Measurements from ENCODE around the gene SMURF1.

DNA sequence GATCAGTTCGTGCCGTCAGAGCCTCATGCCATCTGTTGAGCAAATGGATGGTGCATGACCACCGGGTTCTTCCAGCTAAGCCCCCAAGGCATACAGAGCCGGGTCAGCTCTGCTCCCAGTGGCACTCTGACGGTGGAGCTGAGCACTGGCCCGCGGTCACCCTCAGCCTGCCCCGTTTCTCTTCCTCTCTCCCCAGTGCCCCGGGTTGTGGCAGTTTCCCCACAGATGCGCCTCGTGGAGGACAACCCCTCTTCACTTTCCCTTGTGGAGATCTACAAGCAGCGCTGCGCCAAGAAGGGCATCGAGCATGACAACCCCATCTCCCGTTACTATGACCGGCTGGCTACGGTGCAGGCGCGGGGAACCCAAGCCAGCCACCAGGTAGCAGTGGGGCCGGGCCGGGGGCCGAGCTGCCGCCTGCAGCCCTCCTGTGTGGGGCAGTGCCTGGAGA is 135.7 kb downstream of the SMURF1 start:
- TF ChIP-seq, protein P1, sequence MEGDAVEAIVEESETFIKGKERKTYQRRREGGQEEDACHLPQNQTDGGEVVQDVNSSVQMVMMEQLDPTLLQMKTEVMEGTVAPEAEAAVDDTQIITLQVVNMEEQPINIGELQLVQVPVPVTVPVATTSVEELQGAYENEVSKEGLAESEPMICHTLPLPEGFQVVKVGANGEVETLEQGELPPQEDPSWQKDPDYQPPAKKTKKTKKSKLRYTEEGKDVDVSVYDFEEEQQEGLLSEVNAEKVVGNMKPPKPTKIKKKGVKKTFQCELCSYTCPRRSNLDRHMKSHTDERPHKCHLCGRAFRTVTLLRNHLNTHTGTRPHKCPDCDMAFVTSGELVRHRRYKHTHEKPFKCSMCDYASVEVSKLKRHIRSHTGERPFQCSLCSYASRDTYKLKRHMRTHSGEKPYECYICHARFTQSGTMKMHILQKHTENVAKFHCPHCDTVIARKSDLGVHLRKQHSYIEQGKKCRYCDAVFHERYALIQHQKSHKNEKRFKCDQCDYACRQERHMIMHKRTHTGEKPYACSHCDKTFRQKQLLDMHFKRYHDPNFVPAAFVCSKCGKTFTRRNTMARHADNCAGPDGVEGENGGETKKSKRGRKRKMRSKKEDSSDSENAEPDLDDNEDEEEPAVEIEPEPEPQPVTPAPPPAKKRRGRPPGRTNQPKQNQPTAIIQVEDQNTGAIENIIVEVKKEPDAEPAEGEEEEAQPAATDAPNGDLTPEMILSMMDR (IDR thresholded peaks at IDR 0.05; ENCODE audit: low read depth, low read length, missing input control): no peak
- TF ChIP-seq RAD21 (IDR thresholded peaks at IDR 0.05) (no peak), YY1 (IDR thresholded peaks at IDR 0.05) (no peak), JUND (IDR thresholded peaks at IDR 0.05) (no peak), SP1 (IDR thresholded peaks at IDR 0.05) (no peak), EGR1 (IDR thresholded peaks at IDR 0.05; ENCODE audit: low read depth in 2 of 2) (no peak), TAF1 (conservative IDR thresholded peaks at IDR 0.05) (no peak), FOXA1 (IDR thresholded peaks at IDR 0.05) (no peak)
- TF ChIP-seq, protein P2, sequence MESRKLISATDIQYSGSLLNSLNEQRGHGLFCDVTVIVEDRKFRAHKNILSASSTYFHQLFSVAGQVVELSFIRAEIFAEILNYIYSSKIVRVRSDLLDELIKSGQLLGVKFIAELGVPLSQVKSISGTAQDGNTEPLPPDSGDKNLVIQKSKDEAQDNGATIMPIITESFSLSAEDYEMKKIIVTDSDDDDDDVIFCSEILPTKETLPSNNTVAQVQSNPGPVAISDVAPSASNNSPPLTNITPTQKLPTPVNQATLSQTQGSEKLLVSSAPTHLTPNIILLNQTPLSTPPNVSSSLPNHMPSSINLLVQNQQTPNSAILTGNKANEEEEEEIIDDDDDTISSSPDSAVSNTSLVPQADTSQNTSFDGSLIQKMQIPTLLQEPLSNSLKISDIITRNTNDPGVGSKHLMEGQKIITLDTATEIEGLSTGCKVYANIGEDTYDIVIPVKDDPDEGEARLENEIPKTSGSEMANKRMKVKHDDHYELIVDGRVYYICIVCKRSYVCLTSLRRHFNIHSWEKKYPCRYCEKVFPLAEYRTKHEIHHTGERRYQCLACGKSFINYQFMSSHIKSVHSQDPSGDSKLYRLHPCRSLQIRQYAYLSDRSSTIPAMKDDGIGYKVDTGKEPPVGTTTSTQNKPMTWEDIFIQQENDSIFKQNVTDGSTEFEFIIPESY (IDR thresholded peaks at IDR 0.05): no peak
- TF ChIP-seq, protein P3, sequence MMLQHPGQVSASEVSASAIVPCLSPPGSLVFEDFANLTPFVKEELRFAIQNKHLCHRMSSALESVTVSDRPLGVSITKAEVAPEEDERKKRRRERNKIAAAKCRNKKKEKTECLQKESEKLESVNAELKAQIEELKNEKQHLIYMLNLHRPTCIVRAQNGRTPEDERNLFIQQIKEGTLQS (IDR thresholded peaks at IDR 0.05): no peak
- TF ChIP-seq, protein P4, sequence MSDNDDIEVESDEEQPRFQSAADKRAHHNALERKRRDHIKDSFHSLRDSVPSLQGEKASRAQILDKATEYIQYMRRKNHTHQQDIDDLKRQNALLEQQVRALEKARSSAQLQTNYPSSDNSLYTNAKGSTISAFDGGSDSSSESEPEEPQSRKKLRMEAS (IDR thresholded peaks at IDR 0.05): no peak
- TF ChIP-seq, protein P5, sequence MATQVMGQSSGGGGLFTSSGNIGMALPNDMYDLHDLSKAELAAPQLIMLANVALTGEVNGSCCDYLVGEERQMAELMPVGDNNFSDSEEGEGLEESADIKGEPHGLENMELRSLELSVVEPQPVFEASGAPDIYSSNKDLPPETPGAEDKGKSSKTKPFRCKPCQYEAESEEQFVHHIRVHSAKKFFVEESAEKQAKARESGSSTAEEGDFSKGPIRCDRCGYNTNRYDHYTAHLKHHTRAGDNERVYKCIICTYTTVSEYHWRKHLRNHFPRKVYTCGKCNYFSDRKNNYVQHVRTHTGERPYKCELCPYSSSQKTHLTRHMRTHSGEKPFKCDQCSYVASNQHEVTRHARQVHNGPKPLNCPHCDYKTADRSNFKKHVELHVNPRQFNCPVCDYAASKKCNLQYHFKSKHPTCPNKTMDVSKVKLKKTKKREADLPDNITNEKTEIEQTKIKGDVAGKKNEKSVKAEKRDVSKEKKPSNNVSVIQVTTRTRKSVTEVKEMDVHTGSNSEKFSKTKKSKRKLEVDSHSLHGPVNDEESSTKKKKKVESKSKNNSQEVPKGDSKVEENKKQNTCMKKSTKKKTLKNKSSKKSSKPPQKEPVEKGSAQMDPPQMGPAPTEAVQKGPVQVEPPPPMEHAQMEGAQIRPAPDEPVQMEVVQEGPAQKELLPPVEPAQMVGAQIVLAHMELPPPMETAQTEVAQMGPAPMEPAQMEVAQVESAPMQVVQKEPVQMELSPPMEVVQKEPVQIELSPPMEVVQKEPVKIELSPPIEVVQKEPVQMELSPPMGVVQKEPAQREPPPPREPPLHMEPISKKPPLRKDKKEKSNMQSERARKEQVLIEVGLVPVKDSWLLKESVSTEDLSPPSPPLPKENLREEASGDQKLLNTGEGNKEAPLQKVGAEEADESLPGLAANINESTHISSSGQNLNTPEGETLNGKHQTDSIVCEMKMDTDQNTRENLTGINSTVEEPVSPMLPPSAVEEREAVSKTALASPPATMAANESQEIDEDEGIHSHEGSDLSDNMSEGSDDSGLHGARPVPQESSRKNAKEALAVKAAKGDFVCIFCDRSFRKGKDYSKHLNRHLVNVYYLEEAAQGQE (IDR thresholded peaks at IDR 0.05): no peak
